ENCODE data around the gene PZP.

DNA sequence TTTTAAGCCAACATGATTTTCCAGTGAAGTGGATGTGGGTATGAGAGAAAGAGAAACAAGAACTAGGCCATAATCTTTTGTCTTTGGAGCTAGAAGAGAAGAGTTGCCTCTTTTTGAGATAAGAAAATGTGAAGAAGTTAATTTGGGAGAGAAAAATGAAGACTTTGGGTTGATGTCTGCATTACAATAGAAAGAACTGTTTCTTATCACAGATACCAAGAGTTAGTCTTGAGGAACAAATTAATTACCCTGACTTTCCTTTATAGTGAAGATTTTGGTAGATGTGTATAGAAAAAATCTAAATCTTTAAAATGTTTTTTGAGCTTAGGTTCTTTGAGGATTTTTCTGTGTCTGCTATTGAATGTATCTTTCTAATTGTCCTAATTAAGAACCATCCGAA lies 96.7 kb downstream of the PZP start:
- TF ChIP-seq, protein P1, sequence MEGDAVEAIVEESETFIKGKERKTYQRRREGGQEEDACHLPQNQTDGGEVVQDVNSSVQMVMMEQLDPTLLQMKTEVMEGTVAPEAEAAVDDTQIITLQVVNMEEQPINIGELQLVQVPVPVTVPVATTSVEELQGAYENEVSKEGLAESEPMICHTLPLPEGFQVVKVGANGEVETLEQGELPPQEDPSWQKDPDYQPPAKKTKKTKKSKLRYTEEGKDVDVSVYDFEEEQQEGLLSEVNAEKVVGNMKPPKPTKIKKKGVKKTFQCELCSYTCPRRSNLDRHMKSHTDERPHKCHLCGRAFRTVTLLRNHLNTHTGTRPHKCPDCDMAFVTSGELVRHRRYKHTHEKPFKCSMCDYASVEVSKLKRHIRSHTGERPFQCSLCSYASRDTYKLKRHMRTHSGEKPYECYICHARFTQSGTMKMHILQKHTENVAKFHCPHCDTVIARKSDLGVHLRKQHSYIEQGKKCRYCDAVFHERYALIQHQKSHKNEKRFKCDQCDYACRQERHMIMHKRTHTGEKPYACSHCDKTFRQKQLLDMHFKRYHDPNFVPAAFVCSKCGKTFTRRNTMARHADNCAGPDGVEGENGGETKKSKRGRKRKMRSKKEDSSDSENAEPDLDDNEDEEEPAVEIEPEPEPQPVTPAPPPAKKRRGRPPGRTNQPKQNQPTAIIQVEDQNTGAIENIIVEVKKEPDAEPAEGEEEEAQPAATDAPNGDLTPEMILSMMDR (conservative IDR thresholded peaks at IDR 0.05; ENCODE audit: low read length): no peak
- no peak for TF ChIP-seq EZH2phosphoT487 (IDR thresholded peaks at IDR 0.05; ENCODE audit: borderline replicate concordance)
